DMS114 treated with DMSO at 0.1 percent for 48 hours (cell line): ENCODE results near the gene SDHC.
A peak's percentile ranks its signal among the peaks of the same experiment; 100 is the strongest.
"Not testable (repeated sequence)": the region's sequence is repeated elsewhere in the genome, so short reads cannot be mapped to it uniquely, and the experiment has no call there.

Source experiments
- DNase-seq: peaks from one replicate; lab custom pipeline; 2025; ENCODE audit not compliant: unreplicated experiment; lab: John Stamatoyannopoulos, UW

The SDHC gene

GRCh38 chr1:161381707-161382106, 67.5 kb downstream of the SDHC start:
- DNase-seq = no peak

- peak; percentile 83 for DNase-seq
Observed at GRCh38 chr1:161382214-161383019, 68.2 kb downstream of the SDHC start.

- DNase-seq = no peak
Observed at GRCh38 chr1:161388639-161389038, 74.5 kb downstream of the SDHC start.

- DNase-seq = not testable (repeated sequence)
Observed at GRCh38 chr1:161389158-161389557, 75.0 kb downstream of the SDHC start.

GRCh38 chr1:161389691-161390558, 75.7 kb downstream of the SDHC start:
- peak; percentile 97 for DNase-seq

GRCh38 chr1:161390559-161390858, 76.3 kb downstream of the SDHC start:
- no peak for DNase-seq

GRCh38 chr1:161391136-161391535, 77.0 kb downstream of the SDHC start:
- not testable (repeated sequence) for DNase-seq

GRCh38 chr1:161391611-161392010, 77.4 kb downstream of the SDHC start:
- no peak for DNase-seq

- no peak for DNase-seq
Observed at GRCh38 chr1:161393151-161393550, 79.0 kb downstream of the SDHC start.

GRCh38 chr1:161397038-161397437, 82.9 kb downstream of the SDHC start:
- not testable (repeated sequence) for DNase-seq

- DNase-seq = no peak
Observed at GRCh38 chr1:161398900-161399256, 84.7 kb downstream of the SDHC start.

- DNase-seq = peak; percentile 92
Observed at GRCh38 chr1:161399257-161399998, 85.2 kb downstream of the SDHC start.

GRCh38 chr1:161402446-161402845, 88.3 kb downstream of the SDHC start:
- no peak for DNase-seq

GRCh38 chr1:161404051-161404597, 89.9 kb downstream of the SDHC start:
- DNase-seq = no peak

GRCh38 chr1:161406551-161406950, 92.4 kb downstream of the SDHC start:
- DNase-seq = not testable (repeated sequence)

- DNase-seq = no peak
Observed at GRCh38 chr1:161407451-161407985, 93.3 kb downstream of the SDHC start.

- DNase-seq = no peak
Observed at GRCh38 chr1:161408429-161409052, 94.4 kb downstream of the SDHC start.

- DNase-seq = not testable (repeated sequence)
Observed at GRCh38 chr1:161409848-161410635, 95.9 kb downstream of the SDHC start.

GRCh38 chr1:161410636-161410970, 96.4 kb downstream of the SDHC start:
- DNase-seq = not testable (repeated sequence)
